Aorta (tissue), 5 donors: ENCODE results near the gene DNAJB2. TPM values are rescaled to one million over a fixed set of nuclear protein-coding genes. Genes with fewer than 3 reads are reported as not detected.
"Not testable (repeated sequence)": the region's sequence is repeated elsewhere in the genome, so short reads cannot be mapped to it uniquely, and the experiment has no call there.

Experiments
- ATAC-seq: fragments of 200-7000 bp; cut with Tn5 transposase; one replicate; pipeline ENCODE4 v1.9.1; 2022; ENCODE audit warnings: moderate library complexity; ENCODE audit not compliant: low FRiP score
- DNase-seq, 2 donors: peaks; one replicate each; pipeline ENCODE4 v3.0.0-alpha.2; 2020
- H3K27ac ChIP-seq, 2 donors: one replicate each; pipeline ENCODE4 v1.5.1; 2013; ENCODE audit warnings: low read length in 2 of 2, mild to moderate bottlenecking in 2 of 2, moderate library complexity in 2 of 2, control low read depth in 1 of 2, inconsistent platforms in 1 of 2, low read depth in 1 of 2
- H3K27me3 ChIP-seq, 2 donors: one replicate each; pipeline ENCODE4 v1.6.1; 2013; ENCODE audit warnings: control low read depth in 1 of 2, low read length in 1 of 2, mild to moderate bottlenecking in 1 of 2, moderate library complexity in 1 of 2; ENCODE audit not compliant: insufficient read depth in 2 of 2, control insufficient read depth in 1 of 2
- H3K36me3 ChIP-seq, 2 donors: one replicate each; pipeline ENCODE4 v1.6.1; 2013; ENCODE audit warnings: control low read depth in 1 of 2, low read length in 1 of 2, mild to moderate bottlenecking in 1 of 2; ENCODE audit not compliant: insufficient read depth in 2 of 2, control insufficient read depth in 1 of 2
- H3K4me1 ChIP-seq, 2 donors: one replicate each; pipeline ENCODE4 v1.6.1; 2013; ENCODE audit warnings: low read length in 2 of 2, control low read depth in 1 of 2, mild to moderate bottlenecking in 1 of 2, moderate library complexity in 1 of 2; ENCODE audit not compliant: insufficient read depth in 2 of 2, control insufficient read depth in 1 of 2
- H3K4me3 ChIP-seq, 2 donors: one replicate each; pipeline ENCODE4 v1.5.1; 2013; ENCODE audit warnings: low read length in 2 of 2, control low read depth in 1 of 2, mild to moderate bottlenecking in 1 of 2
- H3K9me3 ChIP-seq: one replicate; pipeline ENCODE4 v1.6.1; 2013; ENCODE audit warnings: mild to moderate bottlenecking, low read length; ENCODE audit not compliant: control insufficient read depth
- WGBS, 2 donors: extraction: QIAGEN DNeasy Blood & Tissue Kit; methylation state at CpG; one replicate each; pipeline ENCODE4 v1.1.7; 2013; 5-methylcytosine and 5-hydroxymethylcytosine counted together
- intact Hi-C, 2 donors: fragments of 100-400 bp; cut with DNase I; formaldehyde crosslinking; loops; one replicate each; pipeline versions ENCODE4 v1.14.2 to v1.15.0; 2022
- polyA plus RNA-seq, 2 donors: library from polyadenylated mRNA; stranded (reverse); fragments of 200-250 nt; gene quantifications; one replicate each; pipeline ENCODE4 v1.2.3, GENCODE V29; 2013
- total RNA-seq, 2 donors: library from RNA; stranded (reverse); fragmentation: NEBNext Ultra II Directional; extraction: Animal tissue kit (Norgen Biotek cat#: 25700); gene quantifications; one replicate each; pipeline ENCODE4 v1.2.1, GENCODE V29; 2021
- donor health status: healthy with polysubstance abuse.
- donor health status: Bipolar disorder and iron deficiency.
- donor health status: DM: no; HTN: no; CAD: no.
- donor health status: DM: no; HTN: no; CAD: no.
- donor health status: DM: yes; HTN: yes; CAD: no.

DNAJB2 gene
- total and polyA plus RNA-seq, 4 donors: 45.0 to 58.6 (median 54.5) TPM

DNA sequence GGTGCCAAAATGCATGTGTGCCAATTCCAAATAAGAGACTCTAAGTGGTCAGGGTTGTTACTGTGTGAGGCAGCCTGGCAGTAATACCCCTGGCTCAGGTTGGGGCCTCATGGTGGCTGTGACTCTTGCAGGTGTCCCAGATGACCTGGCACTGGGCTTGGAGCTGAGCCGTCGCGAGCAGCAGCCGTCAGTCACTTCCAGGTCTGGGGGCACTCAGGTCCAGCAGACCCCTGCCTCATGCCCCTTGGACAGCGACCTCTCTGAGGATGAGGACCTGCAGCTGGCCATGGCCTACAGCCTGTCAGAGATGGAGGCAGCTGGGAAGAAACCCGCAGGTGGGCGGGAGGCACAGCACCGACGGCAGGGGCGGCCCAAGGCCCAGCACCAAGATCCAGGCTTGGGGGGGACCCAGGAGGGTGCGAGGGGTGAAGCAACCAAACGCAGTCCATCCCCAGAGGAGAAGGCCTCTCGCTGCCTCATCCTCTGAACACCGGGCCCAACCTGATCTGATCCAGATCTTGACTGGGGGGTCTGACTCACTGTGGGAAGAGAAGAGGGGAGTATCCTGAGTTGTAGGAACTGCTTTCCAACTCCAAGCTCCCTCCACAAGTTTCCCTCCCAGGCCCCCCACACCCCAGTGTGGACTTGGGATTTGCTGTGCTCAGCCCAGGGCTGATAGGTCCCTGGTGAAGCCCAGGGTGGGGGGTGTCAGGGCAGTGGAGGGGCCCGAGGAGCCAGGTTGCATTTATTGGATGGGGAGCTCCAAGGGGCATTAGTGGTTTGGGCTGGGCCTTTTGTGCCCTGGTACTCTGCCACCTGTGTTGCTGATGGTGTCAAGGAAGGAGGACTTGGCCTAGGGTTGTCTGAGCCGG, 5.6 kb downstream of the DNAJB2 start:
- Histone ChIP-seq H3K4me3 (no peak overlapping the region), H3K27me3 (no peaks in the 10 kb centered on the region), H3K4me1 (no peaks in the 10 kb centered on the region), H3K27ac (no peak overlapping the region), H3K36me3 (peaks cover 0 to 8% of the 10 kb centered on the region in 2 donors), H3K9me3 (no peaks in the 10 kb centered on the region)
- WGBS, 2 donors: 84 to 87% methylated on average over 16 of the region's 16 CpGs
- peak in 1 of 2 donors; percentile 57 for DNase-seq
- intact Hi-C loops: no loop called here
- no peak for ATAC-seq

DNA sequence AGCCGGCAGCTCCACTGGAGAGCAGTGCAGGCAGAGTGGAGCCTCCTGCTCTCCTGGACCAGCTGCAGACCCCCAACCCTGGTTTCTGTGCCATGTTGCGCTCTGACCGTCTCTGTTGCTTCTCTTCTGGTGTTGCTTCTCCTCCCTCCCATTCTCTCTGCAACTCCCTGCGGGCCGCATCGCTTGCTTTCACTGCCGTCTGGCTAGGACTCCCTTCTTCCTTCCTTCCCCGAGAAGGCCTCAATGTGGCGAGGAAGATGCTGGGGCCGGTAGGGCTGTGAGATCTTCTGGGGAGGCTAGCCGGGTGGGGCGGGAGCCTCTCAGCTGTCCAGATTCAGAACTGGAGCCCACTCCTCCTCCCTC, 6.2 kb downstream of the DNAJB2 start:
- Histone ChIP-seq H3K27me3 (no peaks in the 10 kb centered on the region), H3K36me3 (peaks cover 0 to 8% of the 10 kb centered on the region in 2 donors), H3K9me3 (no peaks in the 10 kb centered on the region), H3K4me1 (no peaks in the 10 kb centered on the region), H3K27ac (no peak overlapping the region), H3K4me3 (no peak overlapping the region)
- no peak for ATAC-seq
- DNase-seq: no peak
- WGBS, 2 donors: 85 to 87% methylated on average over 12 of the region's 12 CpGs
- intact Hi-C loops: no loop called here

DNA sequence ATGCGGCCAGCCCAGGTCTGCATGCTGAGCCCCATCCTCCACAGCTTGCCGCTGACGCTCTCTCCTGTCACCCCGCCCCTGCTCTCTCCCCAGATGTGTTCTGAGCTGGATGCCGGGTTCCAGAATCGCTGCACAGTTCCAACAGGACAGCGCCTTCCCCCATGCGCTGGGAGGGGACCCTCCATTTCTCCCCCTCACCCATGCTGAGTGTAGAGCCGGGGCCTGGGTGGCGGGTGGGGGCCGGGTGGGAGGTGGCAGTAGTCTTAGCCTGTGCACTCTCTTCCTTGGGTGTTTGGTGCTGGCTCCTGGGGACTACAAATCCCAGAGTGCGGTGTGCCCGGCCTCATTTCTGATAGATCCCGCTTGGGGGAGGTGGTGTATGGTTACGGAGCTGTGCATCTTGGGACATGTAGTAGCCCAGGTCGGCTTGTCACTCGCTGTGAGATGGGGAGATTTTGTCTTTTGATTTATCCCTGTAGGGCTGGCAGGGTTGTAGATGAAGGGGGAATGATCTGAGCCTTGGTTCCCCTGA, 6.8 kb downstream of the DNAJB2 start:
- Histone ChIP-seq H3K4me1 (no peaks in the 10 kb centered on the region), H3K9me3 (no peaks in the 10 kb centered on the region), H3K36me3 (peaks cover 0 to 8% of the 10 kb centered on the region in 2 donors), H3K4me3 (no peak overlapping the region), H3K27ac (no peak overlapping the region), H3K27me3 (no peaks in the 10 kb centered on the region)
- DNase-seq (peak in 1 of 2 donors; percentile 74), ATAC-seq (no peak)
- intact Hi-C loops: no loop called here
- 73 to 74% methylated on average over 17 of the region's 17 CpGs for WGBS, 2 donors

DNA sequence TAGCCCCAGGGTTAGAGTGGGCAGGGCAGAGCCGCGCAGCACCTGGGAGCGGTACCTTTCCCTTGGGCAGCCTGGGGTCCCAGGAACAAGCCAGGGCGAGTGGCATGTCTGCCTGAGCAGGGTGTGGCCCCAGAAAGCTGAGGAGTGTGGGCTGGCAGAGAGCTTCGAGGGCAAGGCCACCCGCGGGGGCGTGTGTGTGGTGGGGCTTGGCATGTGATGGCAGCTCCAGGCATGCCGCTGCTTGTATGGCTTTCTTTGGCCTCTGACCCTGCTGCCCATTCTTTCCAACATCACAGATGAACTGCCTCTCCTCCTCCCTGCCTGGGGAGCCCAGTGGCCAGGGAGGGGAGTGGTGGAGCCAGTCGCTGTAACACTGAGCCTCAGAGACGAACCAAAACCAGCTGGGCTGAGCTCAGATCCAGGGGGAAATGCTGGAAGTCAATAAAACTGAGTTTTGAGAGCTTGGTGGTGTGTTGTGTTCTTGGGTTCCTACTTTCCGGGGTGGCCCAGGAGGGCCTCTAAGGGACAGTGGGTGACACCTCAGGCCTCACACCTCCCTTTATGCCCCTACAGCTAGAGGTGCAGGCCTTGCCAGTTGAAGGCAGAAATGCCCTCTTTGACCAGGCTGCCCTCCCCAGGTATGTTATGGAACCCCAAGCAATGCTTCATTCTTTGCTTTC, 7.4 kb downstream of the DNAJB2 start:
- no peaks in the 10 kb centered on the region for H3K4me1 ChIP-seq
- H3K27me3 ChIP-seq: no peaks in the 10 kb centered on the region
- intact Hi-C loops: no loop called here

DNA sequence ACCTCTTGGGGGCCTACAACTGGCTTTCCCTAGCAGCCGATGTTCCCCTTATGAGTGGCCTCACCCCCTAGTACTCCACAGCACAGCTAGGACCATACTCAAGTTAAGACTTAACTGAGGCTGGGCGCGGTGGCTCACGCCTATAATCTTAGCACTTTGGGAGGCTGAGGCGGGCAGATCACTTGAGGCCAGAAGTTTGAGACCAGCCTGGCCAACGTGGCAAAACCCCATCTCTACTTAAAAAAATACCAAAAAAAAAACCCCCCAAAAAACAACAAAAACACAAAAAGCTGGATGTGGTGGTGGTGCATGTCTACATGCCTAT, 7.9 kb downstream of the DNAJB2 start:
- H3K27ac ChIP-seq, H3K4me3 ChIP-seq, DNase-seq, H3K4me1 ChIP-seq, H3K27me3 ChIP-seq, ATAC-seq, intact Hi-C loops, H3K9me3 ChIP-seq, H3K36me3 ChIP-seq: not testable (repeated sequence)
- WGBS, 2 donors: 82 to 84% methylated on average over 6 of the region's 6 CpGs

More for the DNA sequence above, 7.4 kb downstream of the DNAJB2 start:
- Histone ChIP-seq H3K27ac (no peak overlapping the region), H3K4me3 (no peak overlapping the region), H3K9me3 (no peaks in the 10 kb centered on the region), H3K36me3 (peaks cover 0 to 8% of the 10 kb centered on the region in 2 donors)
- ATAC-seq (no peak), DNase-seq (peak in 1 of 2 donors; percentile 75)
- 58 to 65% methylated on average over 12 of the region's 12 CpGs for WGBS, 2 donors

DNA sequence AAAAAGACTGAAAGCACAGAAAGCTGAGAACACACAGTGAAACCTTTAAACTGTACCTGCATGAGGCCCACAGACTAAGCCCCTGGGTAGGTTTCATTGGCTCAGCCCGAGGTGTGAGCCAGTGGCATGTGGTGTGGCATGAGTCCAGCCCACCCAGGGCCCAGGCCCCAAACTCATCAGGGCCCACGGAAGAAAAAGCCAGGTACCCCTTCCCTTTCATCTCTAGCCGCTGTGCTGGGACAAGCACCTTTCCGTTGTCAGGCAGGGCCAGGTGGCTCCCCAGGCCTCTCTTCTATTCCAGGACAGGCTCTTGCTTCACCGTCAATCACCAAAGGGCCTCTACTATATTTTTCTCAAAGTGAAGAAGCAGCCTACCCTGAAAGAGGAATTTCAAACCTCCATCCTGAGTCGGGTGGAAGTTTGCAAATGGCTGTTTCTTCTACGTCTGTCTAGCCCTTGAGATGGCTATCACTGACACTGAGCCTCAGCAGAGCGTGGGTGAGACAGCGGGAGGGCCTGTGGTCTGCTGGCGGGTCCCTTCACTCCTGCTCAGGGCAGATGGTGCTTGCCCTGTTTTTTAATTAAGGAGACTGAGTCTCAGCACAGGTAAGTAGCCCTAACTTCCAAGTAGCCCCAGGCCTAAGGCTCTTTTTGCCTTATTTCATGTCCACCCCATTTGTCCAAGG, 8.6 kb downstream of the DNAJB2 start:
- 86 to 89% methylated on average over 10 of the region's 10 CpGs for WGBS, 2 donors
- H3K27me3 ChIP-seq: no peaks in the 10 kb centered on the region
- H3K27ac ChIP-seq: no peak overlapping the region
- DNase-seq (peak in 1 of 2 donors; percentile 51), ATAC-seq (no peak)
- no peak overlapping the region for H3K4me3 ChIP-seq
- H3K4me1 ChIP-seq: no peaks in the 10 kb centered on the region
- H3K36me3 ChIP-seq: peaks cover 0 to 8% of the 10 kb centered on the region in 2 donors
- no peaks in the 10 kb centered on the region for H3K9me3 ChIP-seq
- intact Hi-C loops: no loop called here

DNA sequence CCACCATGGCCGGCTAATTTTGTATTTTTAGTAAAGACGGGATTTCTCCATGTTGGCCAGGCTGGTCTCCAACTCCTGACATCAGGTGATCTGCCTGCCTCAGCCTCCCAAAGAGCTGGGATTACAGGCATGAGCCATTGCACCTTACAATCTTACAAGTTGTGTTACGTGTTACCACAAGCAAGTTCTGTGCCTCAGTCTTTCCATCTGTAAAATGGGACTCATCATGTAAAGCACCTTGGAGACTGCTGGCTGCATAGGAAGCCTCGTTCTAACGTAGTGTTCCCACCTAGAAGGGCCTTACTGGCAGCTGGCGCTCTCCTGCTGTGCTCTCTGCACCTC, 10.0 kb downstream of the DNAJB2 start:
- no peaks in the 10 kb centered on the region for H3K9me3 ChIP-seq
- peak overlapping the region in 1 of 2 donors; percentile 14 for H3K27ac ChIP-seq
- ATAC-seq (no peak), DNase-seq (no peak)
- no peaks in the 10 kb centered on the region for H3K4me1 ChIP-seq
- 26 to 27% methylated on average over 6 of the region's 6 CpGs for WGBS, 2 donors
- intact Hi-C loops: loop anchor here in 1 of 2 donors (1.0 kb wide), 1 partner anchor 10 kb away; the partner anchor contains the start of gene DNAJB2
- peaks cover 0 to 5% of the 10 kb centered on the region in 2 donors for H3K36me3 ChIP-seq
- H3K4me3 ChIP-seq: no peak overlapping the region
- no peaks in the 10 kb centered on the region for H3K27me3 ChIP-seq

DNA sequence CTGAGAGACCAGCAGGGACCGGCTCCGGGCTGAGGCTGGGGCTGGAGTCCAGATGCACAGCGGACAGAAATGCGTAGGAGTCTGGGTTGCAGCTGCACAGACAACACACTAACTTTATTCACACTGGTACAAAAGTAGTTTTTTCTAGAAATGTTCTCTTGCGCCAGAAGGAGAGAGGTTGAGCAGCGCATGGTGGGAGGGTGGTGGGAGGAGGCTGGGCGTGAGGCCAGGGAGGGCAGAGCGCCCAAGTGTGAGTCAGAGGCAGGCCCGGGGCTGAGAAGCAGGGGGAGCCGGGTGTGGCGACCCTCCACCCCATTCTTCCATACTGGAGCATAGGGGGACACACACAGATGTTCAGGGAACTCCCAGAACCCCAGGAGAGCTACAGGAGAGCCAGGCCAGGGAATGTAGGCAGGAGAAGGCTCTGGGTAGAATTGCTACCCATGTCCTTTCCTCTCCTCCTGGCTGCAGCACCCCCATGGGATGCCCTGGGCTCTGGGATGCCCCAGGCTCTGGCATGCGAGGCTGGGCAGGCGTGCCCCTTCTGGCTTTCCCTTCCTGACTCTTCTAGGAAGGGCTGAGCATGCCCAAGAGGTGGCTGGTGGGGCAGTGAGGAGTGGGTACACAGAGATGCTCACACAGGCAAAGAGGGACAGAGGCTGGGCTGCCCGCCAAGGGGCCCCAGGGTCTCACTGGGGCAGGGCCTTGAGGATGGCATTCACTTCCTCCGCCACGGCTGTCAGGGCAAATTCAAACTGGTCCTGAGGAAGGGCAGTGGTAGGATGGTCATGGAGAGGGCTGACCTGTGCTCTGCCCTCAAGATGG, 10.6 kb downstream of the DNAJB2 start:
- ATAC-seq (peak; percentile 87), DNase-seq (peak; percentile 83 to 94)
- peaks cover 0 to 3% of the 10 kb centered on the region in 2 donors for H3K36me3 ChIP-seq
- H3K9me3 ChIP-seq: no peaks in the 10 kb centered on the region
- WGBS, 2 donors: 12 to 14% methylated on average over 16 of the region's 16 CpGs
- no peaks in the 10 kb centered on the region for H3K27me3 ChIP-seq
- H3K27ac ChIP-seq: peak overlapping the region in 1 of 2 donors; percentile 54
- no peaks in the 10 kb centered on the region for H3K4me1 ChIP-seq
- no peak overlapping the region for H3K4me3 ChIP-seq
- intact Hi-C loops: loop anchor here (1.0 to 5.0 kb wide), 2 partner anchors 10 to 42 kb away; partner anchors contain the start of genes DNAJB2 (in 1 of the 2), GLB1L (in 1 of the 2) and STK16 (in 1 of the 2)
